H1 (cell line): Measurements from ENCODE around the gene SMIM24. TPM values are rescaled to one million over a fixed set of nuclear protein-coding genes. Genes with fewer than 3 reads are reported as not detected.

ENCODE experiments used
- CTCF ChIA-PET: fragments of 300-600 bp; sonication (Branson Sonifier 250); formaldehyde crosslinking; loops from one replicate; lab custom pipeline; 2021; ENCODE audit not compliant: partially characterized antibody; lab: Charles Lee
- POLR2A ChIA-PET: fragments of 300-600 bp; sonication (Branson Sonifier 250); formaldehyde crosslinking; loops from one replicate; lab custom pipeline; 2021; ENCODE audit warnings: inconsistent platforms; ENCODE audit not compliant: partially characterized antibody; lab: Charles Lee
- DNase-seq, 2 experiments: peaks; one replicate each; pipeline versions ENCODE4 v3.0.0 to v3.0.0-alpha.2; 2010 to 2022; ENCODE audit warnings: low spot score in 2 of 2, low read depth in 1 of 2, mixed read lengths in 1 of 2
- FAIRE-seq: peaks from 2 replicates; lab custom pipeline; 2011; peaks lifted over from hg19 to GRCh38; lab: Jason Lieb, UNC
- H2AFZ ChIP-seq: 2 replicates; pipeline ENCODE4 v1.8.1; 2012; ENCODE audit warnings: low read length, inconsistent platforms
- H2AK5ac ChIP-seq: 2 replicates; pipeline ENCODE4 v1.6.1; 2013; ENCODE audit warnings: low read depth, low read length
- H2BK120ac ChIP-seq: replicated peaks from 2 replicates; pipeline ENCODE3; 2013; ENCODE audit warnings: low read depth, low read length, inconsistent platforms
- H2BK12ac ChIP-seq: 2 replicates; pipeline ENCODE4 v1.6.1; 2013; ENCODE audit warnings: low read depth, low read length
- H2BK15ac ChIP-seq: 2 replicates; pipeline ENCODE4 v1.6.1; 2013; ENCODE audit warnings: low read length
- H2BK20ac ChIP-seq: 2 replicates; pipeline ENCODE4 v1.6.1; 2013; ENCODE audit warnings: low read length
- H2BK5ac ChIP-seq: 2 replicates; pipeline ENCODE4 v1.6.1; 2013; ENCODE audit warnings: low read depth, low read length
- H3K14ac ChIP-seq: 2 replicates; pipeline ENCODE4 v1.6.1; 2013; ENCODE audit warnings: inconsistent platforms; ENCODE audit not compliant: insufficient read length
- H3K18ac ChIP-seq: 2 replicates; pipeline ENCODE4 v1.6.1; 2013; ENCODE audit warnings: low read length; ENCODE audit errors: extremely low read depth
- H3K23ac ChIP-seq: 2 replicates; pipeline ENCODE4 v1.6.1; 2013; ENCODE audit warnings: inconsistent platforms; ENCODE audit not compliant: insufficient read length
- H3K23me2 ChIP-seq: 2 replicates; pipeline ENCODE4 v1.6.1; 2013; ENCODE audit warnings: low read depth, low read length
- H3K27ac ChIP-seq: 2 replicates; pipeline ENCODE4 v1.6.1; 2011; ENCODE audit warnings: low read depth, low read length, inconsistent platforms
- H3K27me3 ChIP-seq, 4 experiments: replicated peaks in 1 of 4; 1 replicate in 1 of 4; 2 replicates in 3 of 4; pipeline versions ENCODE4 v1.6.1 to v1.8.1; 2011 to 2013; ENCODE audit warnings: low read length in 3 of 4, mild to moderate bottlenecking in 3 of 4, inconsistent platforms in 2 of 4, mixed read lengths in 2 of 4, moderate library complexity in 1 of 4; ENCODE audit not compliant: control insufficient read depth in 3 of 4, insufficient read depth in 3 of 4; ENCODE audit errors: extremely low read depth in 1 of 4
- H3K36me3 ChIP-seq, 4 experiments: 2 replicates each; pipeline versions ENCODE4 v1.6.1 to v1.8.1; 2011 to 2013; ENCODE audit warnings: mild to moderate bottlenecking in 4 of 4, low read length in 3 of 4, moderate library complexity in 2 of 4, control low read depth in 1 of 4, inconsistent platforms in 1 of 4; ENCODE audit not compliant: insufficient read depth in 4 of 4, control insufficient read depth in 2 of 4
- H3K4ac ChIP-seq: replicated peaks from 2 replicates; pipeline ENCODE3; 2013; ENCODE audit warnings: low read length, low read depth, mixed read lengths, inconsistent platforms; ENCODE audit not compliant: insufficient read length
- H3K4me1 ChIP-seq, 4 experiments: replicated peaks in 1 of 4; 1 replicate in 1 of 4; 2 replicates in 3 of 4; pipeline versions ENCODE4 v1.6.1 to v1.8.1; 2011 to 2013; ENCODE audit warnings: low read length in 3 of 4, inconsistent platforms in 2 of 4, mixed read lengths in 1 of 4; ENCODE audit not compliant: insufficient read depth in 4 of 4, control insufficient read depth in 3 of 4
- H3K4me2 ChIP-seq, 2 experiments: 2 replicates each; pipeline versions ENCODE4 v1.6.1 to v1.8.1; 2011 to 2013; ENCODE audit warnings: low read depth in 2 of 2, low read length in 2 of 2, control low read depth in 1 of 2, inconsistent platforms in 1 of 2, mild to moderate bottlenecking in 1 of 2; ENCODE audit not compliant: insufficient read depth in 1 of 2
- H3K4me3 ChIP-seq, 4 experiments: fragments of 200-600, 300-600 bp in 1 of 4; sonication (generic), shearing (Covaris generic), sonication (Bioruptor Twin) in 1 of 4; 2 replicates each; pipeline versions ENCODE4 v1.5.1 to v1.8.1; 2011 to 2016; ENCODE audit warnings: low read length in 4 of 4, low read depth in 3 of 4, control low read depth in 2 of 4, inconsistent platforms in 2 of 4, mild to moderate bottlenecking in 2 of 4, mixed read lengths in 1 of 4, moderate library complexity in 1 of 4; ENCODE audit not compliant: insufficient read depth in 2 of 4; ENCODE audit errors: extremely low read depth in 1 of 4
- H3K56ac ChIP-seq: replicated peaks from 2 replicates; pipeline ENCODE3; 2013; ENCODE audit warnings: low read depth, mild to moderate bottlenecking, mixed read lengths, low read length, inconsistent platforms; ENCODE audit not compliant: insufficient read length
- H3K79me1 ChIP-seq: 2 replicates; pipeline ENCODE4 v1.6.1; 2013; ENCODE audit warnings: low read depth, low read length, control low read depth
- H3K79me2 ChIP-seq, 2 experiments: 2 replicates each; pipeline versions ENCODE4 v1.6.1 to v1.8.1; 2012 to 2013; ENCODE audit warnings: low read length in 2 of 2, mild to moderate bottlenecking in 2 of 2, inconsistent platforms in 1 of 2; ENCODE audit not compliant: insufficient read depth in 2 of 2, control insufficient read depth in 1 of 2
- H3K9ac ChIP-seq, 4 experiments: replicated peaks in 1 of 4; 1 replicate in 1 of 4; 2 replicates in 3 of 4; pipeline versions ENCODE4 v1.6.1 to v1.8.1; 2011 to 2013; ENCODE audit warnings: low read depth in 3 of 4, low read length in 3 of 4, control low read depth in 2 of 4, mild to moderate bottlenecking in 2 of 4, moderate library complexity in 2 of 4, inconsistent platforms in 1 of 4; ENCODE audit errors: extremely low read depth in 1 of 4
- H3K9me3 ChIP-seq, 2 experiments: 2 replicates each; pipeline versions ENCODE4 v1.6.1 to v1.8.1; 2012 to 2013; ENCODE audit warnings: mild to moderate bottlenecking in 2 of 2, moderate library complexity in 2 of 2, control low read depth in 1 of 2, inconsistent platforms in 1 of 2, low read depth in 1 of 2, low read length in 1 of 2, mixed read lengths in 1 of 2; ENCODE audit not compliant: insufficient read depth in 2 of 2
- H4K20me1 ChIP-seq, 2 experiments: replicated peaks in 1 of 2; 2 replicates each; pipeline versions ENCODE3 to v1.8.1; 2011 to 2013; ENCODE audit warnings: inconsistent platforms in 2 of 2, low read length in 2 of 2, mild to moderate bottlenecking in 1 of 2; ENCODE audit not compliant: insufficient read depth in 2 of 2, control insufficient read depth in 1 of 2
- H4K5ac ChIP-seq: 2 replicates; pipeline ENCODE4 v1.6.1; 2013; ENCODE audit warnings: low read length, low read depth, mixed read lengths, inconsistent platforms; ENCODE audit not compliant: insufficient read length
- H4K8ac ChIP-seq: 2 replicates; pipeline ENCODE4 v1.8.0; 2013; ENCODE audit warnings: mild to moderate bottlenecking, moderate library complexity, low read length, inconsistent platforms; ENCODE audit not compliant: insufficient read depth; ENCODE audit errors: extremely low read depth
- H4K91ac ChIP-seq: replicated peaks from 2 replicates; pipeline ENCODE3; 2013; ENCODE audit warnings: low read length, mixed read lengths, inconsistent platforms; ENCODE audit not compliant: insufficient read length
- BACH1 ChIP-seq: IDR thresholded peaks from 2 replicates; pipeline ENCODE4 v1.6.1; 2012; ENCODE audit warnings: low read length, improper control_type of control experiment
- EGR1 ChIP-seq: IDR thresholded peaks from 2 replicates; pipeline ENCODE4 v1.6.1; 2011; ENCODE audit warnings: low read depth, low read length, borderline replicate concordance
- GABPA ChIP-seq: IDR thresholded peaks from 2 replicates; pipeline ENCODE4 v1.6.1; 2011; ENCODE audit warnings: mild to moderate bottlenecking, low read length, moderate library complexity, borderline replicate concordance; ENCODE audit not compliant: insufficient read depth
- NRF1 ChIP-seq: IDR thresholded peaks from 2 replicates; pipeline ENCODE4 v1.6.1; 2011; ENCODE audit warnings: mild to moderate bottlenecking, low read depth, low read length, improper control_type of control experiment
- POLR2A ChIP-seq, 2 experiments: IDR thresholded peaks; 1 replicate in 1 of 2; 2 replicates in 1 of 2; pipeline ENCODE4 v1.6.1; 2011; ENCODE audit warnings: low read depth in 2 of 2, low read length in 2 of 2, mild to moderate bottlenecking in 2 of 2; ENCODE audit errors: control extremely low read depth in 1 of 2
- SP2 ChIP-seq: IDR thresholded peaks from 2 replicates; pipeline ENCODE4 v1.6.1; 2012; ENCODE audit warnings: mild to moderate bottlenecking, low read length, inconsistent platforms
- SP4 ChIP-seq: IDR thresholded peaks from 2 replicates; pipeline ENCODE4 v1.6.1; 2012; ENCODE audit warnings: low read length, inconsistent platforms
- TAF7 ChIP-seq: optimal IDR thresholded peaks from 2 replicates; pipeline ENCODE3; 2011; ENCODE audit warnings: low read depth, mild to moderate bottlenecking, inconsistent platforms, low read length, moderate library complexity, borderline replicate concordance
- TEAD4 ChIP-seq: IDR thresholded peaks from 2 replicates; pipeline ENCODE4 v1.6.1; 2012; ENCODE audit warnings: low read depth, low read length, inconsistent platforms, mixed read lengths
- WGBS, 2 experiments: shearing (Covaris generic) in 1 of 2; methylation state at CpG; one replicate each; pipeline versions ENCODE4 v1.1.6 to v1.1.7; 2013 to 2015; ENCODE audit warnings: low lambda C conversion rate in 2 of 2, mixed read lengths in 2 of 2, inconsistent platforms in 1 of 2, low coverage in 1 of 2, missing lambda C conversion rate in 1 of 2; ENCODE audit not compliant: insufficient replicate concordance in 2 of 2, insufficient coverage in 1 of 2, insufficient read length in 1 of 2; ENCODE audit errors: extremely low coverage in 1 of 2, missing lambda C conversion rate in 1 of 2; 5-methylcytosine and 5-hydroxymethylcytosine counted together
- polyA plus RNA-seq, 7 experiments: library from polyadenylated mRNA; depleted of rRNA in 3 of 7; stranded (reverse) in 5 of 7; unstranded in 2 of 7; fragments of >200 nt in 5 of 7; fragments of 200-250 nt in 2 of 7; gene quantifications; 1 replicate in 5 of 7; 2 replicates in 1 of 7; 4 replicates in 1 of 7; pipeline versions ENCODE4 v1.2.1 to v1.2.3, GENCODE V29; 2011 to 2013; ENCODE audit warnings: missing spikeins in 2 of 7, mixed read lengths in 2 of 7
- total RNA-seq: library from RNA; stranded (reverse); fragmentation: NEBNext Ultra II Directional; extraction: Animal tissue kit (Norgen Biotek cat#: 25700); gene quantifications from 2 replicates; pipeline ENCODE4 v1.2.1, GENCODE V29; 2021

SMIM24 gene
- total and polyA plus RNA-seq, 2 of the 8 experiments (the other 6 are each of a cell fraction or from before 2014, with no cell fraction given): 3.8 to 4.5 TPM

DNA sequence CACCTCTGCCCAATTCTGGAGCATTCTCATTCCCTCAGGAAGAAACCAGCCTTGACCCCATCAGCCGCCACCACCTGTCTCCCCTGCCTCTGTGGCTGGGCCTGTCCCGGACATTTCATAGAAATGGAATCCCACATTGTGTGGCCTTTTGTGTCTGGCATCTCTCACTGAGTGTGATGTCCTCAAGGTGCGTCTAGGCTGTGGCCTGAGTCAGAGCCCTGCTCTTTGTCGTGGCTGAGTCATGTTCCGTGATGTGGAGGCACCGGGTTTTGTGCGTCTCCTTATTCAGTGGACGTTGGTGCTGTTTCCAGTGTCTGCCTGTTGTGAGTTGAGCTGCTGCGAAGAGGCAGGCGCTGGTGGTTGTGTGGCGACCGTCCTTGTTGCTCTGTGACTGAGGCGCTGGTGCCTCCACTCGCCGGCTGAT lies 29.3 kb upstream of the SMIM24 start:
- FAIRE-seq: no peak
- no peak overlapping the region for H3K27ac ChIP-seq
- no peak overlapping the region for H3K4me2 ChIP-seq

More for the DNA sequence above, 29.3 kb upstream of the SMIM24 start:
- Histone ChIP-seq H2AK5ac (0 out of 2 replicates have a peak overlapping the region, but pooled peaks have one; percentile 39), H4K5ac (no peak overlapping the region), H2BK5ac (0 out of 2 replicates have a peak overlapping the region, but pooled peaks have one; percentile 18), H2AFZ (no peak overlapping the region), H4K8ac (no peak overlapping the region), H2BK12ac (no peak overlapping the region), H3K23ac (no peak overlapping the region), H3K36me3 (no peaks in the 10 kb centered on the region; a peak in 2 of 8 replicates), H3K4ac (no peak overlapping the region), H3K23me2 (peaks cover 18% of the 10 kb centered on the region), H2BK15ac (0 out of 2 replicates have a peak overlapping the region, but pooled peaks have one; percentile 29), H3K9me3 (no peaks in the 10 kb centered on the region), H3K9ac (peak overlapping the region in 1 of 4 experiments; percentile 26; a peak in 1 of 7 replicates), H3K14ac (no peak overlapping the region), H2BK20ac (no peak overlapping the region), H3K18ac (no peak overlapping the region), H4K91ac (peak overlapping the region; percentile 3), H3K4me1 (peaks cover 0 to 9% (median 7%) of the 10 kb centered on the region in 4 experiments; a peak in 3 of 7 replicates), H4K20me1 (peaks cover 19 to 38% of the 10 kb centered on the region in 2 experiments), H3K79me2 (peaks cover 0 to 59% of the 10 kb centered on the region in 2 experiments; a peak in 2 of 4 replicates), H2BK120ac (no peak overlapping the region), H3K4me3 (no peak overlapping the region), H3K56ac (no peak overlapping the region), H3K27me3 (no peaks in the 10 kb centered on the region), H3K79me1 (peaks cover 37% of the 10 kb centered on the region)
- WGBS, 2 experiments: 93% methylated on average over 15 of the region's 15 CpGs; no CpG with 5 or more reads in 1 of the 2 experiments
- DNase-seq: no peak
- CTCF ChIA-PET: interaction anchor here (1.0 kb wide), 1 partner anchor 27 kb away, joined by 3 read pairs; no protein-coding TSS in a partner anchor
- TF ChIP-seq NRF1 (no peak), TAF7 (no peak), EGR1 (no peak), SP4 (no peak), BACH1 (no peak), POLR2A (IDR thresholded peaks at IDR 0.05; ENCODE audit: control extremely low read depth in 1 of 2, low read depth in 2 of 2, low read length in 2 of 2) (no peak), GABPA (no peak), SP2 (no peak), TEAD4 (no peak)
- POLR2A ChIA-PET: interaction anchor here (1.1 kb wide), 1 partner anchor 15 kb away, joined by 4 read pairs; no protein-coding TSS in a partner anchor
